ENCODE data around the gene CCDC116. TPM values are rescaled to one million over a fixed set of nuclear protein-coding genes. Genes with fewer than 3 reads are reported as not detected.

CCDC116 gene
- total and polyA plus RNA-seq, 10 of the 15 experiments (the other 5 are each of a cell fraction or from before 2014, with no cell fraction given) = 0.04 to 0.18 (median 0.04) TPM; not detected in 6

- no TSS peak for BruUV-seq (replicated peaks)
- Histone ChIP-seq H3K4me2 (ENCODE audit: control insufficient read depth, insufficient read depth) (no peak overlapping the region), H3K27me3 (replicated peaks in 1 of 2; ENCODE audit: control insufficient read depth in 2 of 2, insufficient read depth in 2 of 2, low read length in 1 of 2) (no peaks in the 10 kb centered on the region), H3K27ac (ENCODE audit: control insufficient read depth, insufficient read depth) (no peak overlapping the region), H3K9ac (ENCODE audit: control insufficient read depth, insufficient read depth, low read length) (no peak overlapping the region), H3K4me3 (no peak overlapping the region), H2AFZ (ENCODE audit: control insufficient read depth, low read depth, low read length) (no peak overlapping the region), H3K36me3 (ENCODE audit: control insufficient read depth in 2 of 2, insufficient read depth in 2 of 2, low read length in 1 of 2) (peaks cover 11 to 17% of the 10 kb centered on the region in 2 experiments; a peak in 3 of 4 replicates), H3K79me2 (ENCODE audit: control insufficient read depth, insufficient read depth, low read length) (peaks cover 27% of the 10 kb centered on the region), H4K20me1 (ENCODE audit: control insufficient read depth, insufficient read depth) (peaks cover 7% of the 10 kb centered on the region), H3K9me3 (replicated peaks; ENCODE audit: control insufficient read depth, insufficient read depth, low read length) (no peaks in the 10 kb centered on the region), H3K4me1 (ENCODE audit: control insufficient read depth, insufficient read depth, low read length) (peaks cover 10% of the 10 kb centered on the region; the same call in 1 of the 2 replicates)
- ATAC-seq (no peak), FAIRE-seq (no peak), DNase-seq (ENCODE audit: low read depth, low spot score) (no peak)
- WGBS (ENCODE audit: insufficient coverage, insufficient replicate concordance, low lambda C conversion rate, missing lambda C conversion rate) = 72% methylated on average over 3 of the region's 4 CpGs
- TF ChIP-seq SP1 (IDR thresholded peaks at IDR 0.05; ENCODE audit: low read depth, low read length) (no peak), NR2F1 (conservative IDR thresholded peaks at IDR 0.05) (no peak), SPI1 (IDR thresholded peaks at IDR 0.05; ENCODE audit: borderline replicate concordance, insufficient read depth, low read depth, low read length) (no peak), NR2C1 (IDR thresholded peaks at IDR 0.05) (no peak), ZBTB11 (CRISPR knock-in tag; IDR thresholded peaks at IDR 0.05) (no peak), HDGF (IDR thresholded peaks at IDR 0.05) (no peak), ZNF592 (IDR thresholded peaks at IDR 0.05) (no peak), CBFB (IDR thresholded peaks at IDR 0.05; ENCODE audit: low read depth) (no peak), RUNX3 (IDR thresholded peaks at IDR 0.05; ENCODE audit: low read length) (no peak), STAT1 (conservative IDR thresholded peaks at IDR 0.05) (no peak), HDAC6 (IDR thresholded peaks at IDR 0.05; ENCODE audit: unreplicated experiment) (no peak), MXI1 (IDR thresholded peaks at IDR 0.05; ENCODE audit: low read depth, low read length) (no peak), PML (IDR thresholded peaks at IDR 0.05; ENCODE audit: low read length) (no peak)
- TF ChIP-seq, protein P1, sequence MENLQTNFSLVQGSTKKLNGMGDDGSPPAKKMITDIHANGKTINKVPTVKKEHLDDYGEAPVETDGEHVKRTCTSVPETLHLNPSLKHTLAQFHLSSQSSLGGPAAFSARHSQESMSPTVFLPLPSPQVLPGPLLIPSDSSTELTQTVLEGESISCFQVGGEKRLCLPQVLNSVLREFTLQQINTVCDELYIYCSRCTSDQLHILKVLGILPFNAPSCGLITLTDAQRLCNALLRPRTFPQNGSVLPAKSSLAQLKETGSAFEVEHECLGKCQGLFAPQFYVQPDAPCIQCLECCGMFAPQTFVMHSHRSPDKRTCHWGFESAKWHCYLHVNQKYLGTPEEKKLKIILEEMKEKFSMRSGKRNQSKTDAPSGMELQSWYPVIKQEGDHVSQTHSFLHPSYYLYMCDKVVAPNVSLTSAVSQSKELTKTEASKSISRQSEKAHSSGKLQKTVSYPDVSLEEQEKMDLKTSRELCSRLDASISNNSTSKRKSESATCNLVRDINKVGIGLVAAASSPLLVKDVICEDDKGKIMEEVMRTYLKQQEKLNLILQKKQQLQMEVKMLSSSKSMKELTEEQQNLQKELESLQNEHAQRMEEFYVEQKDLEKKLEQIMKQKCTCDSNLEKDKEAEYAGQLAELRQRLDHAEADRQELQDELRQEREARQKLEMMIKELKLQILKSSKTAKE (IDR thresholded peaks at IDR 0.05; ENCODE audit: low read depth, poor library complexity, severe bottlenecking) = no peak
- CTCF ChIA-PET = interaction anchor here (0.5 to 3.7 kb wide), 4 partner anchors 10 to 324 kb away, joined by 3 to 14 read pairs (median 4); partner anchors contain the start of gene SDF2L1
- intact Hi-C loops (cut with micrococcal nuclease; ENCODE audit: unreplicated experiment) (no loop called here), in situ Hi-C loops (cut with MboI) (no loop called here)
- RAD21 ChIA-PET (ENCODE audit: unreplicated experiment) = interaction anchor here (3.4 kb wide), 1 partner anchor 20 kb away, joined by 19 read pairs; no protein-coding TSS in a partner anchor
- POLR2A ChIA-PET = no interaction called here
- SMC1A ChIA-PET (ENCODE audit: uncharacterized antibody, unreplicated experiment) = no interaction called here
These were observed 6.4 kb upstream of the CCDC116 start for GRCh38 chr22:21626073-21626734.
